K562 (cell line): ENCODE data around the gene COL6A1. TPM values are rescaled to one million over a fixed set of nuclear protein-coding genes. Genes with fewer than 3 reads are reported as not detected.
A peak's percentile ranks its signal among the peaks of the same experiment; 100 is the strongest.

Experiments
- ATF1 ChIP-seq, 2 experiments: fragments of 450-650 bp in 1 of 2; IDR thresholded peaks; 2 replicates each; pipeline ENCODE4 v1.6.1; 2016; ENCODE audit warnings: missing compliant biosample characterization in 1 of 2, missing genetic modification characterization in 1 of 2
- CREB1 ChIP-seq, 2 experiments: sonication (generic) in 1 of 2; formaldehyde crosslinking in 1 of 2; IDR thresholded peaks; 2 replicates each; pipeline versions ENCODE4 v1.6.1 to v1.8.0; 2012 to 2022; ENCODE audit warnings: inconsistent platforms in 1 of 2, mild to moderate bottlenecking in 1 of 2, missing genetic modification reagents in 1 of 2, moderate library complexity in 1 of 2
- ELF4 ChIP-seq: fragments of 450-650 bp; formaldehyde crosslinking; IDR thresholded peaks from 2 replicates; pipeline ENCODE4 v1.4.0; 2022; ENCODE audit warnings: missing genetic modification characterization
- FOS ChIP-seq: IDR thresholded peaks from 3 replicates; pipeline ENCODE4 v1.6.1; 2011; ENCODE audit not compliant: insufficient read length; ENCODE audit errors: extremely low read depth
- FOSL1 ChIP-seq: fragments of 200-800 bp; sonication (Bioruptor generic); conservative IDR thresholded peaks from 2 replicates; pipeline ENCODE4 v1.6.1; 2016; ENCODE audit warnings: missing genetic modification characterization, missing compliant biosample characterization
- FOXA3 ChIP-seq, 2 experiments: fragments of 450-650 bp in 1 of 2; sonication (generic) in 1 of 2; formaldehyde crosslinking; IDR thresholded peaks in 1 of 2; conservative IDR thresholded peaks in 1 of 2; 2 replicates each; pipeline versions ENCODE4 v1.4.0 to v1.8.0; 2020 to 2022; ENCODE audit warnings: mild to moderate bottlenecking in 2 of 2, missing genetic modification reagents in 1 of 2
- PHTF2 ChIP-seq: fragments of 250-450 bp; sonication (Bioruptor Pico); IDR thresholded peaks from 2 replicates; pipeline ENCODE4 v1.5.0; 2021; ENCODE audit warnings: mild to moderate bottlenecking
- VEZF1 ChIP-seq: fragments of 200-800 bp; sonication (Bioruptor generic); IDR thresholded peaks from 2 replicates; pipeline ENCODE4 v1.6.1; 2017; ENCODE audit warnings: missing genetic modification characterization, missing compliant biosample characterization
- ZBED1 ChIP-seq: IDR thresholded peaks from 2 replicates; pipeline ENCODE4 v1.6.1; 2014
- ZKSCAN3 ChIP-seq: fragments of 250-450 bp; sonication (Bioruptor Pico); IDR thresholded peaks from 2 replicates; pipeline ENCODE4 v1.4.0; 2020
- polyA plus RNA-seq, 8 experiments: library from polyadenylated mRNA; depleted of rRNA in 4 of 8; stranded (reverse) in 5 of 8; unstranded in 3 of 8; fragments of >200 nt; fragmentation: Nextera tagmentation in 2 of 8; fragmentation: Illumina TruSeq in 1 of 8; extraction: Ambion mirVana in 2 of 8; extraction: Trizol in 1 of 8; gene quantifications; 2 replicates each; pipeline versions ENCODE4 v1.2.1 to v1.2.3, GENCODE V29; 2011 to 2014; ENCODE audit warnings: inconsistent platforms in 1 of 8, missing spikeins in 1 of 8
- total RNA-seq, 7 experiments: library from RNA; depleted of rRNA in 6 of 7; stranded (reverse); fragments of >200 nt in 6 of 7; fragmentation: Illumina TruSeq in 2 of 7; extraction: Trizol in 2 of 7; gene quantifications; 2 replicates each; pipeline versions ENCODE4 v1.2.1 to v1.2.3, GENCODE V29; 2011 to 2021; ENCODE audit warnings: low replicate concordance in 1 of 7
- TF ChIP-seq, protein P1 (sequence below): sonication (generic); formaldehyde crosslinking; IDR thresholded peaks from 2 replicates; pipeline ENCODE4 v1.8.0; 2022; ENCODE audit warnings: missing genetic modification reagents, mild to moderate bottlenecking, borderline replicate concordance
- TF ChIP-seq, protein P2 (sequence below): sonication (generic); formaldehyde crosslinking; IDR thresholded peaks from 2 replicates; pipeline ENCODE4 v1.4.0; 2020; ENCODE audit warnings: mild to moderate bottlenecking, missing genetic modification reagents
- TF ChIP-seq, protein P3 (sequence below), 2 experiments: fragments of 450-650 bp in 1 of 2; IDR thresholded peaks; 2 replicates each; pipeline ENCODE4 v1.6.1; 2011 to 2017; ENCODE audit warnings: low read depth in 2 of 2, antibody characterized with exemption in 1 of 2, borderline replicate concordance in 1 of 2, low read length in 1 of 2, mild to moderate bottlenecking in 1 of 2, mixed read lengths in 1 of 2; ENCODE audit not compliant: control insufficient read depth in 1 of 2
- TF ChIP-seq, protein P4 (sequence below): fragments of 250-450 bp; sonication (Bioruptor Pico); IDR thresholded peaks from 2 replicates; pipeline ENCODE4 v1.5.0; 2021; ENCODE audit warnings: mild to moderate bottlenecking, borderline replicate concordance
- TF ChIP-seq, protein P5 (sequence below): fragments of 250-450 bp; sonication (Bioruptor Pico); IDR thresholded peaks from 2 replicates; pipeline ENCODE4 v1.8.0; 2021; ENCODE audit warnings: moderate library complexity, mild to moderate bottlenecking, inconsistent platforms

The COL6A1 gene
- total and polyA plus RNA-seq, 9 of the 15 experiments (the other 6 are each of a cell fraction or from before 2014, with no cell fraction given), result 0.07 to 1.3 (median 0.14) TPM; not detected in 3

- TF ChIP-seq ATF1 (CRISPR knock-in tag; IDR thresholded peaks at IDR 0.05), result no peak
- 0 out of 2 replicates have a peak, but pooled peaks have one; percentile 18 for TF ChIP-seq ATF1 (tag; IDR thresholded peaks at IDR 0.05)
- TF ChIP-seq, protein P1, sequence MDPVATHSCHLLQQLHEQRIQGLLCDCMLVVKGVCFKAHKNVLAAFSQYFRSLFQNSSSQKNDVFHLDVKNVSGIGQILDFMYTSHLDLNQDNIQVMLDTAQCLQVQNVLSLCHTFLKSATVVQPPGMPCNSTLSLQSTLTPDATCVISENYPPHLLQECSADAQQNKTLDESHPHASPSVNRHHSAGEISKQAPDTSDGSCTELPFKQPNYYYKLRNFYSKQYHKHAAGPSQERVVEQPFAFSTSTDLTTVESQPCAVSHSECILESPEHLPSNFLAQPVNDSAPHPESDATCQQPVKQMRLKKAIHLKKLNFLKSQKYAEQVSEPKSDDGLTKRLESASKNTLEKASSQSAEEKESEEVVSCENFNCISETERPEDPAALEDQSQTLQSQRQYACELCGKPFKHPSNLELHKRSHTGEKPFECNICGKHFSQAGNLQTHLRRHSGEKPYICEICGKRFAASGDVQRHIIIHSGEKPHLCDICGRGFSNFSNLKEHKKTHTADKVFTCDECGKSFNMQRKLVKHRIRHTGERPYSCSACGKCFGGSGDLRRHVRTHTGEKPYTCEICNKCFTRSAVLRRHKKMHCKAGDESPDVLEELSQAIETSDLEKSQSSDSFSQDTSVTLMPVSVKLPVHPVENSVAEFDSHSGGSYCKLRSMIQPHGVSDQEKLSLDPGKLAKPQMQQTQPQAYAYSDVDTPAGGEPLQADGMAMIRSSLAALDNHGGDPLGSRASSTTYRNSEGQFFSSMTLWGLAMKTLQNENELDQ (CRISPR knock-in tag), result no peak
- TF ChIP-seq FOSL1 (tag), result peak; percentile 60
- TF ChIP-seq ZKSCAN3 (CRISPR knock-in tag), result no peak
- TF ChIP-seq ELF4 (CRISPR knock-in tag), result no peak
- TF ChIP-seq VEZF1 (CRISPR knock-in tag), result no peak
- no peak for TF ChIP-seq CREB1 (IDR thresholded peaks at IDR 0.05)
- TF ChIP-seq CREB1 (CRISPR knock-in tag; IDR thresholded peaks at IDR 0.05), result 0 out of 2 replicates have a peak, but pooled peaks have one; percentile 25
- no peak for TF ChIP-seq FOXA3 (CRISPR knock-in tag; conservative IDR thresholded peaks at IDR 0.05 in 1 of 2, IDR thresholded peaks at IDR 0.05 in 1 of 2)
- TF ChIP-seq, protein P2, sequence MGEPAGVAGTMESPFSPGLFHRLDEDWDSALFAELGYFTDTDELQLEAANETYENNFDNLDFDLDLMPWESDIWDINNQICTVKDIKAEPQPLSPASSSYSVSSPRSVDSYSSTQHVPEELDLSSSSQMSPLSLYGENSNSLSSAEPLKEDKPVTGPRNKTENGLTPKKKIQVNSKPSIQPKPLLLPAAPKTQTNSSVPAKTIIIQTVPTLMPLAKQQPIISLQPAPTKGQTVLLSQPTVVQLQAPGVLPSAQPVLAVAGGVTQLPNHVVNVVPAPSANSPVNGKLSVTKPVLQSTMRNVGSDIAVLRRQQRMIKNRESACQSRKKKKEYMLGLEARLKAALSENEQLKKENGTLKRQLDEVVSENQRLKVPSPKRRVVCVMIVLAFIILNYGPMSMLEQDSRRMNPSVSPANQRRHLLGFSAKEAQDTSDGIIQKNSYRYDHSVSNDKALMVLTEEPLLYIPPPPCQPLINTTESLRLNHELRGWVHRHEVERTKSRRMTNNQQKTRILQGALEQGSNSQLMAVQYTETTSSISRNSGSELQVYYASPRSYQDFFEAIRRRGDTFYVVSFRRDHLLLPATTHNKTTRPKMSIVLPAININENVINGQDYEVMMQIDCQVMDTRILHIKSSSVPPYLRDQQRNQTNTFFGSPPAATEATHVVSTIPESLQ (CRISPR knock-in tag), result no peak
- TF ChIP-seq, protein P3, sequence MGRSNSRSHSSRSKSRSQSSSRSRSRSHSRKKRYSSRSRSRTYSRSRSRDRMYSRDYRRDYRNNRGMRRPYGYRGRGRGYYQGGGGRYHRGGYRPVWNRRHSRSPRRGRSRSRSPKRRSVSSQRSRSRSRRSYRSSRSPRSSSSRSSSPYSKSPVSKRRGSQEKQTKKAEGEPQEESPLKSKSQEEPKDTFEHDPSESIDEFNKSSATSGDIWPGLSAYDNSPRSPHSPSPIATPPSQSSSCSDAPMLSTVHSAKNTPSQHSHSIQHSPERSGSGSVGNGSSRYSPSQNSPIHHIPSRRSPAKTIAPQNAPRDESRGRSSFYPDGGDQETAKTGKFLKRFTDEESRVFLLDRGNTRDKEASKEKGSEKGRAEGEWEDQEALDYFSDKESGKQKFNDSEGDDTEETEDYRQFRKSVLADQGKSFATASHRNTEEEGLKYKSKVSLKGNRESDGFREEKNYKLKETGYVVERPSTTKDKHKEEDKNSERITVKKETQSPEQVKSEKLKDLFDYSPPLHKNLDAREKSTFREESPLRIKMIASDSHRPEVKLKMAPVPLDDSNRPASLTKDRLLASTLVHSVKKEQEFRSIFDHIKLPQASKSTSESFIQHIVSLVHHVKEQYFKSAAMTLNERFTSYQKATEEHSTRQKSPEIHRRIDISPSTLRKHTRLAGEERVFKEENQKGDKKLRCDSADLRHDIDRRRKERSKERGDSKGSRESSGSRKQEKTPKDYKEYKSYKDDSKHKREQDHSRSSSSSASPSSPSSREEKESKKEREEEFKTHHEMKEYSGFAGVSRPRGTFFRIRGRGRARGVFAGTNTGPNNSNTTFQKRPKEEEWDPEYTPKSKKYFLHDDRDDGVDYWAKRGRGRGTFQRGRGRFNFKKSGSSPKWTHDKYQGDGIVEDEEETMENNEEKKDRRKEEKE (IDR thresholded peaks at IDR 0.05; ENCODE audit: borderline replicate concordance in 1 of 2, control insufficient read depth in 1 of 2, low read depth in 2 of 2, low read length in 1 of 2), result no peak
- TF ChIP-seq, protein P4, sequence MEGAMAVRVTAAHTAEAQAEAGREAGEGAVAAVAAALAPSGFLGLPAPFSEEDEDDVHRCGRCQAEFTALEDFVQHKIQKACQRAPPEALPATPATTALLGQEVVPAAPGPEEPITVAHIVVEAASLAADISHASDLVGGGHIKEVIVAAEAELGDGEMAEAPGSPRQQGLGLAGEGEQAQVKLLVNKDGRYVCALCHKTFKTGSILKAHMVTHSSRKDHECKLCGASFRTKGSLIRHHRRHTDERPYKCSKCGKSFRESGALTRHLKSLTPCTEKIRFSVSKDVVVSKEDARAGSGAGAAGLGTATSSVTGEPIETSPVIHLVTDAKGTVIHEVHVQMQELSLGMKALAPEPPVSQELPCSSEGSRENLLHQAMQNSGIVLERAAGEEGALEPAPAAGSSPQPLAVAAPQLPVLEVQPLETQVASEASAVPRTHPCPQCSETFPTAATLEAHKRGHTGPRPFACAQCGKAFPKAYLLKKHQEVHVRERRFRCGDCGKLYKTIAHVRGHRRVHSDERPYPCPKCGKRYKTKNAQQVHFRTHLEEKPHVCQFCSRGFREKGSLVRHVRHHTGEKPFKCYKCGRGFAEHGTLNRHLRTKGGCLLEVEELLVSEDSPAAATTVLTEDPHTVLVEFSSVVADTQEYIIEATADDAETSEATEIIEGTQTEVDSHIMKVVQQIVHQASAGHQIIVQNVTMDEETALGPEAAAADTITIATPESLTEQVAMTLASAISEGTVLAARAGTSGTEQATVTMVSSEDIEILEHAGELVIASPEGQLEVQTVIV (CRISPR knock-in tag), result no peak
- no peak for TF ChIP-seq PHTF2 (CRISPR knock-in tag)
- TF ChIP-seq FOS, result no peak
- TF ChIP-seq, protein P5, sequence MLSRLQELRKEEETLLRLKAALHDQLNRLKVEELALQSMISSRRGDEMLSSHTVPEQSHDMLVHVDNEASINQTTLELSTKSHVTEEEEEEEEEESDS (CRISPR knock-in tag), result no peak
- TF ChIP-seq ZBED1, result no peak
These were observed 49.9 kb downstream of the COL6A1 start (continued) for GRCh38 chr21:46031484-46031883.
